ENCODE data around the gene UBE2V1.
A peak's percentile ranks its signal among the peaks of the same experiment; 100 is the strongest.

The UBE2V1 gene

GRCh38 chr20:50055524-50056083 lies 57.3 kb downstream of the UBE2V1 start:
- TF ChIP-seq EGR1 (IDR thresholded peaks at IDR 0.05) = no peak
- TF ChIP-seq NFIC (IDR thresholded peaks at IDR 0.05) = no peak
- TF ChIP-seq TCF12 (IDR thresholded peaks at IDR 0.05; ENCODE audit: low read depth) = no peak
- TF ChIP-seq USF1 (IDR thresholded peaks at IDR 0.05) = no peak
- TF ChIP-seq RAD21 (IDR thresholded peaks at IDR 0.05; ENCODE audit: low read depth) = no peak
- TF ChIP-seq TEAD4 (IDR thresholded peaks at IDR 0.05) = no peak
- TF ChIP-seq CEBPB (IDR thresholded peaks at IDR 0.05) = no peak
- no peak for TF ChIP-seq REST (IDR thresholded peaks at IDR 0.05; ENCODE audit: low read depth)
- no peak for TF ChIP-seq ZBTB7A (IDR thresholded peaks at IDR 0.05; ENCODE audit: low read depth)
- no peak for TF ChIP-seq MAX (IDR thresholded peaks at IDR 0.05)
- TF ChIP-seq YY1 (IDR thresholded peaks at IDR 0.05; ENCODE audit: low read depth) = no peak
- TF ChIP-seq CREB1 (IDR thresholded peaks at IDR 0.05; ENCODE audit: low read depth) = no peak
- no peak for TF ChIP-seq TAF1 (IDR thresholded peaks at IDR 0.05; ENCODE audit: low read depth)
- TF ChIP-seq FOXM1 (IDR thresholded peaks at IDR 0.05; ENCODE audit: borderline replicate concordance, low read depth) = no peak
- TF ChIP-seq EP300 (IDR thresholded peaks at IDR 0.05; ENCODE audit: borderline replicate concordance) = no peak

- peak; percentile 36; the same call in 1 of the 2 replicates for TF ChIP-seq TEAD4 (IDR thresholded peaks at IDR 0.05)
- TF ChIP-seq ZBTB7A (IDR thresholded peaks at IDR 0.05; ENCODE audit: low read depth) = peak; percentile 77; the same call in 1 of the 2 replicates
- TF ChIP-seq NFIC (IDR thresholded peaks at IDR 0.05) = peak; percentile 18; the same call in 1 of the 2 replicates
- TF ChIP-seq EP300 (IDR thresholded peaks at IDR 0.05; ENCODE audit: borderline replicate concordance) = no peak
- TF ChIP-seq REST (IDR thresholded peaks at IDR 0.05; ENCODE audit: low read depth) = no peak
- peak; percentile 62 for TF ChIP-seq MAX (IDR thresholded peaks at IDR 0.05)
Observed at GRCh38 chr20:50054626-50055511, 58.1 kb downstream of the UBE2V1 start.

GRCh38 chr20:50054231-50054547 lies 58.8 kb downstream of the UBE2V1 start:
- no peak for TF ChIP-seq FOXM1 (IDR thresholded peaks at IDR 0.05; ENCODE audit: borderline replicate concordance, low read depth)
- no peak for TF ChIP-seq CEBPB (IDR thresholded peaks at IDR 0.05)
- no peak for TF ChIP-seq EP300 (IDR thresholded peaks at IDR 0.05; ENCODE audit: borderline replicate concordance)

- no peak for TF ChIP-seq TCF12 (IDR thresholded peaks at IDR 0.05; ENCODE audit: low read depth)
- TF ChIP-seq EP300 (IDR thresholded peaks at IDR 0.05; ENCODE audit: borderline replicate concordance) = no peak
- no peak for TF ChIP-seq ZBTB7A (IDR thresholded peaks at IDR 0.05; ENCODE audit: low read depth)
- no peak for TF ChIP-seq TEAD4 (IDR thresholded peaks at IDR 0.05)
- no peak for TF ChIP-seq TAF1 (IDR thresholded peaks at IDR 0.05; ENCODE audit: low read depth)
- TF ChIP-seq RAD21 (IDR thresholded peaks at IDR 0.05; ENCODE audit: low read depth) = no peak
Observed at GRCh38 chr20:50053362-50054230, 59.4 kb downstream of the UBE2V1 start.

- TF ChIP-seq FOXM1 (IDR thresholded peaks at IDR 0.05; ENCODE audit: borderline replicate concordance, low read depth) (no peak), NFIC (IDR thresholded peaks at IDR 0.05) (no peak), TAF1 (IDR thresholded peaks at IDR 0.05; ENCODE audit: low read depth) (no peak), CREB1 (IDR thresholded peaks at IDR 0.05; ENCODE audit: low read depth) (no peak), YY1 (IDR thresholded peaks at IDR 0.05; ENCODE audit: low read depth) (no peak), TEAD4 (IDR thresholded peaks at IDR 0.05) (no peak), TCF12 (IDR thresholded peaks at IDR 0.05; ENCODE audit: low read depth) (no peak), EP300 (IDR thresholded peaks at IDR 0.05; ENCODE audit: borderline replicate concordance) (no peak), USF1 (IDR thresholded peaks at IDR 0.05) (no peak), RAD21 (IDR thresholded peaks at IDR 0.05; ENCODE audit: low read depth) (no peak)
Observed at GRCh38 chr20:50052550-50053361, 60.2 kb downstream of the UBE2V1 start.

Measured in Ishikawa (cell line).